NB4 (cell line): Measurements from ENCODE around the gene ZNF747.

Source experiments
- DNase-seq: peaks from one replicate; pipeline ENCODE4 v3.0.0; 2010; ENCODE audit warnings: low read depth
- H3K4me3 ChIP-seq: one replicate; pipeline ENCODE4 v1.5.1; 2011; ENCODE audit warnings: mild to moderate bottlenecking, low read depth, low read length, moderate library complexity
- MYC ChIP-seq: IDR thresholded peaks from 2 replicates; pipeline ENCODE4 v1.6.1; 2011; ENCODE audit warnings: low read depth, low read length
- POLR2A ChIP-seq: IDR thresholded peaks from 2 replicates; pipeline ENCODE4 v1.6.1; 2011; ENCODE audit warnings: mild to moderate bottlenecking; ENCODE audit not compliant: insufficient read length; ENCODE audit errors: extremely low read depth
- TF ChIP-seq, protein P1 (sequence below): IDR thresholded peaks from 2 replicates; pipeline ENCODE4 v1.6.1; 2011; ENCODE audit warnings: low read depth, low read length
- TF ChIP-seq, protein P2 (sequence below): IDR thresholded peaks from one replicate; pipeline ENCODE4 v1.5.1; 2012; ENCODE audit warnings: low read depth, low read length

ZNF747 gene

DNA sequence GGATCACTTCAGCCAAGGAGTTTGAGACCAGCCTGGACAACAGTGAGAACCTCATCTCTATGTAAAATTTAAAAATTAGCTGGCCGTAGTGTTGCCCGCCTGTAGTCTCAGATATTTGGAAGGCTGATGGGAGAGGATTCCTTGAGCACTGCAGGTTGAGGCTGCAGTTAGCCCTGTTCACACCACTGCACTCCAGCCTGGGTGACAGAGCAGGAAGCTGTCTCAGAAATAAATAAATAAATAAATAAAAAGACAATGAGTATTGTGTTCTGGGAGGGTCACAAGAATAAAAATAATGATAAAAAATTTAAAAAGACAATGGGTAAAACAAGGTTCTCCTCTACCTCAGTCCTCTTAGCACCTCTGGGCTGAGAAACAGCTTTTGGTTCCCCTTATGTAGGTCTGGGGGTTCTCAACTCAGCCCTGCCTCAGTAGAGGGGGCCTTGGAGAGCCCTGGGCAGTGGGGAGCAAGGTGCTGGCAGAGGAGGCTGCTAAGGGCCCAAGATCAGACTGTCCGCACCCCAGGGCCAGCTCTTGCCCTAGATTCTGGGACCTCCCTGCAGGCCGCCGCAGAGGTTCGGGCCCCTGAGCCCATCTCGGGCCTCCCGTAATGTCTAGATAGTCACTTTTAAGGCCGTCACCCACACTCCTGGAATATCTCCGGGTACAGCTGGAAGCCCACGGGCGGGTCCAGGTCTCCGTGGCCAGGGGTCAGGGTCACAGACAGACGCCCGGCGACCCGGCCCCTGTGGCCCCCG is 20.1 kb upstream of the ZNF747 start:
- no peak overlapping the region for H3K4me3 ChIP-seq
- TF ChIP-seq, protein P1, sequence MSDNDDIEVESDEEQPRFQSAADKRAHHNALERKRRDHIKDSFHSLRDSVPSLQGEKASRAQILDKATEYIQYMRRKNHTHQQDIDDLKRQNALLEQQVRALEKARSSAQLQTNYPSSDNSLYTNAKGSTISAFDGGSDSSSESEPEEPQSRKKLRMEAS = no peak
- TF ChIP-seq MYC (no peak), POLR2A (no peak)
- TF ChIP-seq, protein P2, sequence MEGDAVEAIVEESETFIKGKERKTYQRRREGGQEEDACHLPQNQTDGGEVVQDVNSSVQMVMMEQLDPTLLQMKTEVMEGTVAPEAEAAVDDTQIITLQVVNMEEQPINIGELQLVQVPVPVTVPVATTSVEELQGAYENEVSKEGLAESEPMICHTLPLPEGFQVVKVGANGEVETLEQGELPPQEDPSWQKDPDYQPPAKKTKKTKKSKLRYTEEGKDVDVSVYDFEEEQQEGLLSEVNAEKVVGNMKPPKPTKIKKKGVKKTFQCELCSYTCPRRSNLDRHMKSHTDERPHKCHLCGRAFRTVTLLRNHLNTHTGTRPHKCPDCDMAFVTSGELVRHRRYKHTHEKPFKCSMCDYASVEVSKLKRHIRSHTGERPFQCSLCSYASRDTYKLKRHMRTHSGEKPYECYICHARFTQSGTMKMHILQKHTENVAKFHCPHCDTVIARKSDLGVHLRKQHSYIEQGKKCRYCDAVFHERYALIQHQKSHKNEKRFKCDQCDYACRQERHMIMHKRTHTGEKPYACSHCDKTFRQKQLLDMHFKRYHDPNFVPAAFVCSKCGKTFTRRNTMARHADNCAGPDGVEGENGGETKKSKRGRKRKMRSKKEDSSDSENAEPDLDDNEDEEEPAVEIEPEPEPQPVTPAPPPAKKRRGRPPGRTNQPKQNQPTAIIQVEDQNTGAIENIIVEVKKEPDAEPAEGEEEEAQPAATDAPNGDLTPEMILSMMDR = no peak
- DNase-seq = no peak

DNA sequence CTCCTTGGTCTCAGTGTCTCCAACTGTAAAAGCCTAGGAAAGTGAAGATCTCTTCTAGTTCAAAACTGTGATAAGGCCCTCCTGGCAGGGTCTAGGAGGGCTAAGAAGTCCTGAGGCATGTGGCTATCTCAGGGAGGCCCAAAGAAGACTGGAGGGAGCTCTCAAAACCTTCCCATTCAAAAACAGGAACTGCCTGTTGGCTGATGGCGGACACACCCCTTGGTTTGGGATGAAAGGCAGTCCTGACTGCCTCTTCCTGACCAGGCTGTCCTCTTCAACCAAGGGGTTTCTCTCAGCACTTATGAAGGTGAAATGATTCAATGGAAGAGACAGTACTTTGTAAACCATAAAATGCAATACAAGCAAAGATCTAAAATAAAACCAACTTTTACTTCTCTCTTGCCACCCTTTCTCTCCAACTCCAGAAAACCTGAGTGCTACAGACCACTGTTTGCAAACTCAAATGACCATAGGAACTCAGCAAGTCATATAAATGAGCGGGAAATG is 18.8 kb upstream of the ZNF747 start:
- TF ChIP-seq, protein P1 = no peak
- TF ChIP-seq MYC (no peak), POLR2A (no peak)
- TF ChIP-seq, protein P2 = no peak
- peak; percentile 31 for DNase-seq
- H3K4me3 ChIP-seq = no peak overlapping the region

DNA sequence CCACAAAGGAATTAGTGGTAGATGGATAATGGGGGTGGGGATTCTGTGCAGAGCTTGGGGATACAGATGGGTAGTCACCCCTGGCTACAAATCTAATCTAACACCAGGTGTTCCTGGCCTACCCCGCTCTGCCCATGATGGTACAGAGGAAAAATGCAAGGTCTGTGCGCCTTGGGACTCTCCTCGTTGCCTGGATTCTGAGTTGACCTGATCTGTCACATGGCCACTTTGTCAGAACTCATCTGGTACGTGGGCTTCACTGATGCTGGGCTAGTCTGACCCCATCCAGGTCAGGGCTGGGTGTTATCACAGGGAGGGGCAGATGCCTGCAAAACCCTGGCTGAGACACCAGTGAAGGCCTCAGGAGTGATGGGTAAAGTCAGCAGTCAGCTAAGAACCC is 18.3 kb upstream of the ZNF747 start:
- TF ChIP-seq, protein P2 = no peak
- TF ChIP-seq MYC (no peak), POLR2A (no peak)
- TF ChIP-seq, protein P1 = no peak
- DNase-seq = no peak
- no peak overlapping the region for H3K4me3 ChIP-seq

DNA sequence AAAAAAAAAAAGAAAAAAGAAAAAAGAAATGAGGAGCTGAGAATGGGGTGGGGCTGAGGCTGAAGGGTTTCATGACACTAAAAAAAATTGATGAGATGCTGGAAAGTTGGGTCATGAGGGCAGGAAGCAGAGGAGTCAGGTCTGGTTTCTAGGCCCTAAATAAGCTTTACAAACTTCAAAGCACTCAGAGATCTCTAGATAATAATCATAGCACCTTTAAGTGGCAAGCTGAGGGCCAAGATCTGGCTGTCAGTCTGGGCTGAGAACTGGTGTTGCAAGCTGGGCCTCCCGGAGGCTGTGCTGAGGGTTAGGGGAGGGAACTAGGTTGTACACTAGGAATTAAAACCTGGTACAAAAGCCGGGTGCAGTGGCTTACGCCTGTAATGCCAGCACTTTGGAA is 17.1 kb upstream of the ZNF747 start:
- H3K4me3 ChIP-seq = no peak overlapping the region
- TF ChIP-seq, protein P2 = no peak
- no peak for TF ChIP-seq MYC
- TF ChIP-seq, protein P1 = no peak
- TF ChIP-seq POLR2A = no peak

DNA sequence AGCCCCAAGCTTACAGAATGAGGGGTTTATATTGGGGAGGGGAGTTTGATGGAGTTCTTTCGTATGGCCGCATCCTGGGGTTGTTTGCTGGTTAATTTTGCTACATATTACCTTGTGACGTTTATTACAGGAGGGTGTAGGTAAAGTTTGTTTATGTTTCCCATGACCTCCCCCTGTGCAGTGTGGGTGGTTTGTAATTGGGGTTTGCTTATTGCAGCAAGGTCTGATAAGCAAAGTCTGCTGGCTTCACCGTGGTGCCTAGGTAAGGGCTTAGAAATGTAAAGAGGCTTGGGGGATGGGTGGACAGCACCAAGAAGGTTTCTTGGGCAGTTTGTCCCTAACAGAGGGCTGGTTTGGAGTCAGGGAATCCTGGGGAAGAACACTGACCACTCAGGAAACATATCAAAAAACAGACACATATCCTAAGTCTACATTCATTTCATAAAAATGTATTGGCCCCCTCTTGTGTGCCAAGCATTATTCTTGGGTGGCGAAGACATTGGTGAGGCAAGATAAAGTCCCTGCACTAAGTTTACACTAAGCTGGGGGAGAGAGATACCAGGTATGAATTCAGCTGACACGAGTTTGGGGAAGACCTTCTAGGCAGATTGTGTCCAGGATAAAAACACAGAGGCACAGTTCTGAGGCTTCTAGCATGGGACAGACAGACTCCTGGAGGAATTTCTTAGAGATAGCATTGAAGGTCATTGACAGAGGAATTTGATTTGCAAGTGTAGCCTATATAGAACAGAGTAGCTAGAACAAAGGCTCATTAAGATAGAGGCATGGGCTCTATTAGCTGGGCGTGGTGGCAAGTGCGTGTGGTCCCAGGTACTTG is 14.0 kb upstream of the ZNF747 start:
- no peak overlapping the region for H3K4me3 ChIP-seq
- TF ChIP-seq, protein P1 = no peak
- TF ChIP-seq POLR2A (no peak), MYC (no peak)
- TF ChIP-seq, protein P2 = no peak
- no peak for DNase-seq

More for the DNA sequence above, 17.1 kb upstream of the ZNF747 start:
- no peak for DNase-seq
